CD4-positive, alpha-beta T cell (primary cell): ENCODE results near the gene TEX53. TPM values are rescaled to one million over a fixed set of nuclear protein-coding genes. Genes with fewer than 3 reads are reported as not detected.

Source experiments
- ATAC-seq: fragments of 200-7000 bp; cut with Tn5 transposase; one replicate; pipeline ENCODE4 v1.10.0; 2022; ENCODE audit warnings: mild to moderate bottlenecking; ENCODE audit not compliant: poor library complexity
- CTCF ChIA-PET: fragments of 350-600 bp; sonication (Branson Sonifier 250); formaldehyde crosslinking; loops from one replicate; lab custom pipeline; 2021; ENCODE audit warnings: antibody characterized with exemption, inconsistent platforms; lab: Charles Lee
- POLR2A ChIA-PET: fragments of 350-600 bp; sonication (Branson Sonifier 250); formaldehyde crosslinking; loops from one replicate; lab custom pipeline; 2021; ENCODE audit warnings: antibody characterized with exemption, inconsistent platforms; lab: Charles Lee
- DNase-seq, 14 experiments: peaks; one replicate each; pipeline ENCODE4 v3.0.0-alpha.2; 2013 to 2020; ENCODE audit warnings: mixed read lengths in 2 of 14
- H3K27ac ChIP-seq, 2 donors: one replicate each; pipeline versions ENCODE4 v1.5.1 to v1.7.0; 2013; ENCODE audit warnings: low read length in 2 of 2, low read depth in 1 of 2, mild to moderate bottlenecking in 1 of 2
- H3K27me3 ChIP-seq, 2 experiments: 1 replicate in 1 of 2; 2 replicates in 1 of 2; pipeline versions ENCODE4 v1.6.1 to v1.7.0; 2013; ENCODE audit warnings: low read length in 2 of 2, control low read depth in 1 of 2, mild to moderate bottlenecking in 1 of 2, moderate library complexity in 1 of 2; ENCODE audit not compliant: insufficient read depth in 2 of 2, control insufficient read depth in 1 of 2
- H3K36me3 ChIP-seq: one replicate; pipeline ENCODE4 v1.6.1; 2013; ENCODE audit warnings: low read length, control low read depth; ENCODE audit not compliant: insufficient read depth
- H3K4me1 ChIP-seq: one replicate; pipeline ENCODE4 v1.6.1; 2013; ENCODE audit warnings: low read length, control low read depth; ENCODE audit not compliant: insufficient read depth
- H3K4me3 ChIP-seq: one replicate; pipeline ENCODE4 v1.5.1; 2013; ENCODE audit warnings: mild to moderate bottlenecking, low read length, moderate library complexity
- H3K9me3 ChIP-seq, 2 experiments: 1 replicate in 1 of 2; 2 replicates in 1 of 2; pipeline versions ENCODE4 v1.6.1 to v1.7.0; 2013; ENCODE audit warnings: low read length in 2 of 2, mild to moderate bottlenecking in 2 of 2, control low read depth in 1 of 2, moderate library complexity in 1 of 2; ENCODE audit not compliant: control insufficient read depth in 1 of 2, insufficient read depth in 1 of 2
- H3K27ac Mint-ChIP-seq: one replicate; pipeline ENCODE4 v1.8.0; 2020; ENCODE audit warnings: mixed read lengths
- H3K27me3 Mint-ChIP-seq: one replicate; pipeline ENCODE4 v1.8.0; 2021; ENCODE audit warnings: mixed read lengths
- H3K36me3 Mint-ChIP-seq: one replicate; pipeline ENCODE4 v1.8.0; 2021; ENCODE audit warnings: low read depth, mixed read lengths
- H3K4me1 Mint-ChIP-seq: one replicate; pipeline ENCODE4 v1.8.0; 2021; ENCODE audit warnings: low read depth, mixed read lengths
- H3K4me3 Mint-ChIP-seq: one replicate; pipeline ENCODE4 v1.8.0; 2020; ENCODE audit warnings: mild to moderate bottlenecking, mixed read lengths
- H3K9me3 Mint-ChIP-seq: one replicate; pipeline ENCODE4 v1.8.0; 2020; ENCODE audit warnings: mixed read lengths
- CTCF ChIP-seq: fragments of 200-600 bp; IDR thresholded peaks from one replicate; pipeline ENCODE4 v1.8.0; 2022; ENCODE audit warnings: antibody characterized with exemption, mild to moderate bottlenecking
- intact Hi-C, 2 experiments: fragments of 100-400 bp; cut with DNase I in 1 of 2; cut with micrococcal nuclease in 1 of 2; formaldehyde crosslinking; loops; one replicate each; pipeline versions ENCODE4 v1.15.1 to v1.9.0; 2023 to 2025; cut with DNase I, micrococcal nuclease
- total RNA-seq, 174 experiments: library from RNA in 2 of 174; stranded (reverse) in 2 of 174; gene quantifications; one replicate each; pipeline ENCODE4 v1.2.3 and lab custom pipeline; 2021 to 2026

The TEX53 gene
- total RNA-seq, 2 experiments from 2014 or later: not detected

DNA sequence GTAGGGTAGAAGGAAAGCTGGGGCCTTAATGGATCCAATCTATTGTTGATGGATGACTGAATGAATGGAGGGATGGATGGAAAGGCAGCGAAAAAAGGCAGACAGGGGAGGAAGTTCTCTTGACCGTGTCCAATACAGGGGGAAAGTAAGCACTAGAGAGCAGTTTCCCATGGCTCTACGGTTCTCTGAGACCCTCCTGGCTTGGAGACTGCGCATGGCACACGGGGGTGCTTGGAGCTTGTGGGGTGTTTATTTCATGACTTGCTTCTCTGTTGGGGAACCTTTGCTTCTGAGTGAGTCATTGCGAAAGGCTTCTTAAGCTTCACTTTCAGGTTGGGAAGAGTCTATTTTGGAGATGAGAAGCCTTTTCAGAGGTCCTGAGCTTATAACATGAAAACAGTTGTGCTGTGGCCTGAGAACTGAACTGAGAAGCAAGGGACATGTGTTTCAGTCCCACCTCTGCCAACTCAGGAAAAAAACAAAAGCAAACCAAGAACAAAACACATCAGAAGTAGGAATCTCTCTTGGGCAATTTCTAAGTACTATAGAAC, 37.2 kb upstream of the TEX53 start:
- ChIA-PET CTCF (no interaction called here), POLR2A (no interaction called here)
- Mint-ChIP-seq H3K9me3 (no peaks in the 10 kb centered on the region), H3K36me3 (no peaks in the 10 kb centered on the region), H3K4me3 (no peak overlapping the region), H3K4me1 (peaks cover 32% of the 10 kb centered on the region), H3K27me3 (no peaks in the 10 kb centered on the region), H3K27ac (no peak overlapping the region)
- no peak for ATAC-seq
- H3K27me3 ChIP-seq: no peaks in the 10 kb centered on the region
- TF ChIP-seq CTCF: no peak
- no peak for DNase-seq
- H3K4me3 ChIP-seq: no peak overlapping the region
- H3K36me3 ChIP-seq: no peaks in the 10 kb centered on the region
- H3K4me1 ChIP-seq: peaks cover 38% of the 10 kb centered on the region
- H3K9me3 ChIP-seq: no peaks in the 10 kb centered on the region
- H3K27ac ChIP-seq: no peak overlapping the region
- intact Hi-C loops: no loop called here

GRCh38 chr9:114694146-114694545, 36.5 kb upstream of the TEX53 start:
- no peak overlapping the region for H3K27ac ChIP-seq
- intact Hi-C loops: no loop called here
- H3K9me3 ChIP-seq: no peaks in the 10 kb centered on the region
- Mint-ChIP-seq H3K4me3 (no peak overlapping the region), H3K9me3 (no peaks in the 10 kb centered on the region), H3K36me3 (no peaks in the 10 kb centered on the region), H3K27ac (no peak overlapping the region), H3K27me3 (no peaks in the 10 kb centered on the region), H3K4me1 (peaks cover 32% of the 10 kb centered on the region)
- no peaks in the 10 kb centered on the region for H3K36me3 ChIP-seq
- no peaks in the 10 kb centered on the region for H3K27me3 ChIP-seq
- DNase-seq (no peak), ATAC-seq (no peak)
- peaks cover 38% of the 10 kb centered on the region for H3K4me1 ChIP-seq
- TF ChIP-seq CTCF: no peak
- ChIA-PET CTCF (no interaction called here), POLR2A (no interaction called here)
- H3K4me3 ChIP-seq: no peak overlapping the region

DNA sequence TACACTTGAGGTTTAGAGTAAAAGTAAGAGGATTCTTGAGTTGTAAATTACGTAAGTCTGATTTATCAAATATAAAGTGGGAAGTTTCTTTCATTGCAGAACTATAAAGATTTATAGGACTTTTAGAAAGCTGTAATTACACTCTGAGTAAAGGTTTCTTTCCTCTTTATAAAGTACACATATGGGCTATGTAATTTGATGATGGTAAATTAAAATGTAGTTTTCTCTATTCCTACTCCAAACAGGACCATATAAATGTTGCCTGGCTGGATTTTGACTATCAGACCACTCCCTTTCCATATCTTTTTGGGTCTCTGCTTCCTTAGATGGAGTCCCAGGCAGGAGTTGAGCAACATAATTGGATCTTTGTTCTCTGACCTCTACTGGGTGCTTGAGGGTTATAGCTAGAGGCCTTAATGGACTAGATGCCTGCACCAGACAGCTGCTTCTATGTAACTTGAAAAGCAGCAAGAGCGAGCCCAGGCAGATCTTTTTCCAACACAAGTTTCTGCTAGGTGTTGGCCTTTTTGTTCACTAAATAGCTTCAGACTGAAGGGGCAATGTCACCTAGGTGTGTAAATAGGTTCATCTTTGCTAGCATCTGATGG, 35.7 kb upstream of the TEX53 start:
- TF ChIP-seq CTCF: no peak
- ATAC-seq (no peak), DNase-seq (no peak)
- POLR2A ChIA-PET: no interaction called here
- Mint-ChIP-seq H3K27ac (no peak overlapping the region), H3K9me3 (no peaks in the 10 kb centered on the region), H3K4me1 (peaks cover 28% of the 10 kb centered on the region), H3K4me3 (no peak overlapping the region), H3K36me3 (no peaks in the 10 kb centered on the region), H3K27me3 (no peaks in the 10 kb centered on the region)
- CTCF ChIA-PET: interaction anchor here (1.4 kb wide), 1 partner anchor 321 kb away, joined by 3 read pairs; no protein-coding TSS in a partner anchor
- H3K4me1 ChIP-seq: peaks cover 38% of the 10 kb centered on the region
- no peaks in the 10 kb centered on the region for H3K27me3 ChIP-seq
- no peaks in the 10 kb centered on the region for H3K36me3 ChIP-seq
- H3K4me3 ChIP-seq: no peak overlapping the region
- H3K9me3 ChIP-seq: no peaks in the 10 kb centered on the region
- intact Hi-C loops: no loop called here
- no peak overlapping the region for H3K27ac ChIP-seq
